HepG2 (cell line): ENCODE results near the gene FUOM.

Experiments
- CCDC6 ChIP-seq: sonication (generic); formaldehyde crosslinking; IDR thresholded peaks from 2 replicates; pipeline ENCODE4 v1.8.1; 2022; ENCODE audit warnings: mild to moderate bottlenecking, missing genetic modification reagents, moderate library complexity
- EZH2 ChIP-seq: conservative IDR thresholded peaks from 2 replicates; pipeline ENCODE4 v1.6.1; 2012; ENCODE audit warnings: mild to moderate bottlenecking, low read depth, low read length, moderate library complexity
- GATAD2A ChIP-seq: IDR thresholded peaks from 2 replicates; pipeline ENCODE4 v1.6.1; 2016
- HOXA5 ChIP-seq: sonication (generic); formaldehyde crosslinking; IDR thresholded peaks from 2 replicates; pipeline ENCODE4 v1.4.0; 2020; ENCODE audit warnings: missing genetic modification reagents
- HOXA9 ChIP-seq: sonication (generic); formaldehyde crosslinking; IDR thresholded peaks from 2 replicates; pipeline ENCODE4 v1.8.1; 2022; ENCODE audit warnings: missing genetic modification reagents, mild to moderate bottlenecking, moderate library complexity, borderline replicate concordance
- MAFF ChIP-seq: IDR thresholded peaks from 2 replicates; pipeline ENCODE4 v1.6.1; 2011; ENCODE audit warnings: low read depth, low read length, improper control_type of control experiment
- MZF1 ChIP-seq: sonication (generic); formaldehyde crosslinking; IDR thresholded peaks from 2 replicates; pipeline ENCODE4 v1.8.1; 2023; ENCODE audit warnings: mild to moderate bottlenecking, missing genetic modification reagents, borderline replicate concordance
- REPIN1 ChIP-seq: sonication (generic); formaldehyde crosslinking; IDR thresholded peaks from 2 replicates; pipeline ENCODE4 v1.8.0; 2022; ENCODE audit warnings: missing genetic modification reagents, low read depth, mild to moderate bottlenecking, borderline replicate concordance
- TCF7 ChIP-seq: sonication (generic); IDR thresholded peaks from 2 replicates; pipeline ENCODE4 v1.6.1; 2016; ENCODE audit warnings: antibody characterized with exemption, low read depth
- TMF1 ChIP-seq: sonication (generic); formaldehyde crosslinking; IDR thresholded peaks from 2 replicates; pipeline ENCODE4 v1.8.1; 2022; ENCODE audit warnings: low read depth, missing genetic modification reagents
- ZNF709 ChIP-seq: sonication (generic); formaldehyde crosslinking; IDR thresholded peaks from 2 replicates; pipeline ENCODE4 v1.5.0; 2020; ENCODE audit warnings: mild to moderate bottlenecking, missing genetic modification reagents
- TF ChIP-seq, protein P1 (sequence below): sonication (generic); formaldehyde crosslinking; IDR thresholded peaks from 2 replicates; pipeline ENCODE4 v1.5.0; 2020; ENCODE audit warnings: mild to moderate bottlenecking, missing genetic modification reagents, moderate library complexity
- TF ChIP-seq, protein P2 (sequence below): sonication (generic); formaldehyde crosslinking; IDR thresholded peaks from 2 replicates; pipeline ENCODE4 v1.5.0; 2020; ENCODE audit warnings: mild to moderate bottlenecking, missing genetic modification reagents, borderline replicate concordance
- TF ChIP-seq, protein P3 (sequence below): sonication (generic); formaldehyde crosslinking; IDR thresholded peaks from 2 replicates; pipeline ENCODE4 v1.5.1; 2020; ENCODE audit warnings: missing genetic modification reagents, mild to moderate bottlenecking, borderline replicate concordance

GRCh38 chr10:133381036-133381435 lies 23.2 kb upstream of the FUOM start:
- TF ChIP-seq TCF7 = no peak
- TF ChIP-seq, protein P1, sequence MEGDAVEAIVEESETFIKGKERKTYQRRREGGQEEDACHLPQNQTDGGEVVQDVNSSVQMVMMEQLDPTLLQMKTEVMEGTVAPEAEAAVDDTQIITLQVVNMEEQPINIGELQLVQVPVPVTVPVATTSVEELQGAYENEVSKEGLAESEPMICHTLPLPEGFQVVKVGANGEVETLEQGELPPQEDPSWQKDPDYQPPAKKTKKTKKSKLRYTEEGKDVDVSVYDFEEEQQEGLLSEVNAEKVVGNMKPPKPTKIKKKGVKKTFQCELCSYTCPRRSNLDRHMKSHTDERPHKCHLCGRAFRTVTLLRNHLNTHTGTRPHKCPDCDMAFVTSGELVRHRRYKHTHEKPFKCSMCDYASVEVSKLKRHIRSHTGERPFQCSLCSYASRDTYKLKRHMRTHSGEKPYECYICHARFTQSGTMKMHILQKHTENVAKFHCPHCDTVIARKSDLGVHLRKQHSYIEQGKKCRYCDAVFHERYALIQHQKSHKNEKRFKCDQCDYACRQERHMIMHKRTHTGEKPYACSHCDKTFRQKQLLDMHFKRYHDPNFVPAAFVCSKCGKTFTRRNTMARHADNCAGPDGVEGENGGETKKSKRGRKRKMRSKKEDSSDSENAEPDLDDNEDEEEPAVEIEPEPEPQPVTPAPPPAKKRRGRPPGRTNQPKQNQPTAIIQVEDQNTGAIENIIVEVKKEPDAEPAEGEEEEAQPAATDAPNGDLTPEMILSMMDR = no peak
- TF ChIP-seq MAFF = no peak
- TF ChIP-seq EZH2 = no peak
- no peak for TF ChIP-seq ZNF709 (CRISPR knock-in tag)
- TF ChIP-seq, protein P2, sequence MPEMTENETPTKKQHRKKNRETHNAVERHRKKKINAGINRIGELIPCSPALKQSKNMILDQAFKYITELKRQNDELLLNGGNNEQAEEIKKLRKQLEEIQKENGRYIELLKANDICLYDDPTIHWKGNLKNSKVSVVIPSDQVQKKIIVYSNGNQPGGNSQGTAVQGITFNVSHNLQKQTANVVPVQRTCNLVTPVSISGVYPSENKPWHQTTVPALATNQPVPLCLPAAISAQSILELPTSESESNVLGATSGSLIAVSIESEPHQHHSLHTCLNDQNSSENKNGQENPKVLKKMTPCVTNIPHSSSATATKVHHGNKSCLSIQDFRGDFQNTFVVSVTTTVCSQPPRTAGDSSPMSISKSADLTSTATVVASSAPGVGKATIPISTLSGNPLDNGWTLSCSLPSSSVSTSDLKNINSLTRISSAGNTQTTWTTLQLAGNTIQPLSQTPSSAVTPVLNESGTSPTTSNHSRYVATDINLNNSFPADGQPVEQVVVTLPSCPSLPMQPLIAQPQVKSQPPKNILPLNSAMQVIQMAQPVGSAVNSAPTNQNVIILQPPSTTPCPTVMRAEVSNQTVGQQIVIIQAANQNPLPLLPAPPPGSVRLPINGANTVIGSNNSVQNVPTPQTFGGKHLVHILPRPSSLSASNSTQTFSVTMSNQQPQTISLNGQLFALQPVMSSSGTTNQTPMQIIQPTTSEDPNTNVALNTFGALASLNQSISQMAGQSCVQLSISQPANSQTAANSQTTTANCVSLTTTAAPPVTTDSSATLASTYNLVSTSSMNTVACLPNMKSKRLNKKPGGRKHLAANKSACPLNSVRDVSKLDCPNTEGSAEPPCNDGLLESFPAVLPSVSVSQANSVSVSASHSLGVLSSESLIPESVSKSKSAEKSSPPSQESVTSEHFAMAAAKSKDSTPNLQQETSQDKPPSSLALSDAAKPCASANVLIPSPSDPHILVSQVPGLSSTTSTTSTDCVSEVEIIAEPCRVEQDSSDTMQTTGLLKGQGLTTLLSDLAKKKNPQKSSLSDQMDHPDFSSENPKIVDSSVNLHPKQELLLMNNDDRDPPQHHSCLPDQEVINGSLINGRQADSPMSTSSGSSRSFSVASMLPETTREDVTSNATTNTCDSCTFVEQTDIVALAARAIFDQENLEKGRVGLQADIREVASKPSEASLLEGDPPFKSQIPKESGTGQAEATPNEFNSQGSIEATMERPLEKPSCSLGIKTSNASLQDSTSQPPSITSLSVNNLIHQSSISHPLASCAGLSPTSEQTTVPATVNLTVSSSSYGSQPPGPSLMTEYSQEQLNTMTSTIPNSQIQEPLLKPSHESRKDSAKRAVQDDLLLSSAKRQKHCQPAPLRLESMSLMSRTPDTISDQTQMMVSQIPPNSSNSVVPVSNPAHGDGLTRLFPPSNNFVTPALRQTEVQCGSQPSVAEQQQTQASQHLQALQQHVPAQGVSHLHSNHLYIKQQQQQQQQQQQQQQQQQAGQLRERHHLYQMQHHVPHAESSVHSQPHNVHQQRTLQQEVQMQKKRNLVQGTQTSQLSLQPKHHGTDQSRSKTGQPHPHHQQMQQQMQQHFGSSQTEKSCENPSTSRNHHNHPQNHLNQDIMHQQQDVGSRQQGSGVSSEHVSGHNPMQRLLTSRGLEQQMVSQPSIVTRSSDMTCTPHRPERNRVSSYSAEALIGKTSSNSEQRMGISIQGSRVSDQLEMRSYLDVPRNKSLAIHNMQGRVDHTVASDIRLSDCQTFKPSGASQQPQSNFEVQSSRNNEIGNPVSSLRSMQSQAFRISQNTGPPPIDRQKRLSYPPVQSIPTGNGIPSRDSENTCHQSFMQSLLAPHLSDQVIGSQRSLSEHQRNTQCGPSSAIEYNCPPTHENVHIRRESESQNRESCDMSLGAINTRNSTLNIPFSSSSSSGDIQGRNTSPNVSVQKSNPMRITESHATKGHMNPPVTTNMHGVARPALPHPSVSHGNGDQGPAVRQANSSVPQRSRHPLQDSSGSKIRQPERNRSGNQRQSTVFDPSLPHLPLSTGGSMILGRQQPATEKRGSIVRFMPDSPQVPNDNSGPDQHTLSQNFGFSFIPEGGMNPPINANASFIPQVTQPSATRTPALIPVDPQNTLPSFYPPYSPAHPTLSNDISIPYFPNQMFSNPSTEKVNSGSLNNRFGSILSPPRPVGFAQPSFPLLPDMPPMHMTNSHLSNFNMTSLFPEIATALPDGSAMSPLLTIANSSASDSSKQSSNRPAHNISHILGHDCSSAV (CRISPR knock-in tag) = no peak
- no peak for TF ChIP-seq HOXA5 (CRISPR knock-in tag)
- no peak for TF ChIP-seq GATAD2A
- TF ChIP-seq TMF1 (CRISPR knock-in tag) = no peak
- TF ChIP-seq CCDC6 (CRISPR knock-in tag) = no peak
- no peak for TF ChIP-seq REPIN1
- TF ChIP-seq MZF1 (CRISPR knock-in tag) = no peak
- no peak for TF ChIP-seq HOXA9
- TF ChIP-seq, protein P3, sequence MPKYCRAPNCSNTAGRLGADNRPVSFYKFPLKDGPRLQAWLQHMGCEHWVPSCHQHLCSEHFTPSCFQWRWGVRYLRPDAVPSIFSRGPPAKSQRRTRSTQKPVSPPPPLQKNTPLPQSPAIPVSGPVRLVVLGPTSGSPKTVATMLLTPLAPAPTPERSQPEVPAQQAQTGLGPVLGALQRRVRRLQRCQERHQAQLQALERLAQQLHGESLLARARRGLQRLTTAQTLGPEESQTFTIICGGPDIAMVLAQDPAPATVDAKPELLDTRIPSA = no peak
